DND-41 (cell line): ENCODE data around the gene HDAC8.

Experiments
- CTCF ChIP-seq: IDR thresholded peaks from 2 replicates; pipeline ENCODE4 v1.5.1; 2012; ENCODE audit warnings: borderline replicate concordance, low read length, moderate library complexity, mild to moderate bottlenecking; ENCODE audit not compliant: poor library complexity, severe bottlenecking; ENCODE audit errors: extremely low read depth
- EZH2 ChIP-seq: IDR thresholded peaks from 3 replicates; pipeline ENCODE4 v1.6.1; 2012; ENCODE audit warnings: borderline replicate concordance, low read depth, mild to moderate bottlenecking, moderate library complexity, low read length, inconsistent platforms; ENCODE audit not compliant: severe bottlenecking

DNA sequence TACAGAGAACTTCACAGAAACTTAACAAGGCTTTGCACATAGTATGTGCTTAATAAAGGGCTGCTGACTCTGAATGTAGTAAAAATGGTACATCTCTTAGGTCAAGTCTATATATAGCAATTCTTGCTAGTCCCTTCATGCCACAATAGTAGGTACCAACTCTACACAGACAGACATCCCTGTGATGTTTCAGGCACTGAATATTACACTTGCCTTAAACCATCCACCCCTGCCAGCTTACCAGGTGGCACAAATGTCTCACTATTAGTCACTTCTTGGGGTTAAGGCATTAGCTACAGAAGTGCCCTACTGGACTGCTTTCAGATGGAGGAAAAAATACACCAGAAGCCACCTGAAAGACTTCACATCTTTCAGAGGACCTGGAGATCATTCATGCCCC is 180.6 kb downstream of the HDAC8 start:
- TF ChIP-seq CTCF, result no peak
- no peak for TF ChIP-seq EZH2
